ENCODE results near the gene WWOX. TPM values are rescaled to one million over a fixed set of nuclear protein-coding genes. Genes with fewer than 3 reads are reported as not detected.

WWOX gene
- total and polyA plus RNA-seq, 4 donors, result 5.4 to 61.5 (median 18.4) TPM

- Histone ChIP-seq H3K4me3 (no peak overlapping the region), H3K36me3 (ENCODE audit: control insufficient read depth in 4 of 4, insufficient read depth in 4 of 4, low read length in 4 of 4) (no peaks in the 10 kb centered on the region), H3K9me3 (ENCODE audit: control insufficient read depth in 4 of 4, insufficient read depth in 3 of 4, low read length in 3 of 4) (no peaks in the 10 kb centered on the region), H3K4me1 (ENCODE audit: control insufficient read depth in 5 of 5, insufficient read depth in 5 of 5, low read length in 5 of 5) (peaks cover 0 to 4% (median 0%) of the 10 kb centered on the region in 5 donors), H3K27ac (ENCODE audit: low read depth in 1 of 2, low read length in 1 of 2) (no peak overlapping the region), H3K27me3 (ENCODE audit: control insufficient read depth in 3 of 3, insufficient read depth in 3 of 3, low read length in 2 of 3) (no peaks in the 10 kb centered on the region), H3K9ac (ENCODE audit: insufficient read depth in 1 of 2, low read length in 2 of 2) (no peak overlapping the region)
- ATAC-seq (ENCODE audit: insufficient read depth, low FRiP score) (no peak), DNase-seq (no peak)
- WGBS, 2 donors, result 56 to 86% methylated on average over 3 of the region's 3 CpGs
- no peak for TF ChIP-seq CTCF (IDR thresholded peaks at IDR 0.05; ENCODE audit: control extremely low read depth, extremely low read depth)
Measured at GRCh38 chr16:78538919-78539318, 439.5 kb downstream of the WWOX start.

GRCh38 chr16:78542419-78542818, 443.0 kb downstream of the WWOX start:
- no peak for TF ChIP-seq CTCF (IDR thresholded peaks at IDR 0.05; ENCODE audit: control extremely low read depth, extremely low read depth)
- 90 to 91% methylated on average over 7 of the region's 7 CpGs for WGBS, 2 donors

GRCh38 chr16:78543023-78543422, 443.6 kb downstream of the WWOX start:
- H3K27me3 ChIP-seq (ENCODE audit: control insufficient read depth in 3 of 3, insufficient read depth in 3 of 3, low read length in 2 of 3), result no peaks in the 10 kb centered on the region
- no peaks in the 10 kb centered on the region for H3K36me3 ChIP-seq (ENCODE audit: control insufficient read depth in 4 of 4, insufficient read depth in 4 of 4, low read length in 4 of 4)
- ATAC-seq (ENCODE audit: insufficient read depth, low FRiP score) (no peak), DNase-seq (peak in 1 of 3 donors; percentile 25)
- no peak overlapping the region for H3K27ac ChIP-seq (ENCODE audit: low read depth in 1 of 2, low read length in 1 of 2)
- no peak overlapping the region for H3K9ac ChIP-seq (ENCODE audit: insufficient read depth in 1 of 2, low read length in 2 of 2)
- no peak for TF ChIP-seq CTCF (IDR thresholded peaks at IDR 0.05; ENCODE audit: control extremely low read depth, extremely low read depth)
- H3K4me1 ChIP-seq (ENCODE audit: control insufficient read depth in 5 of 5, insufficient read depth in 5 of 5, low read length in 5 of 5), result peaks cover 0 to 4% (median 0%) of the 10 kb centered on the region in 5 donors
- H3K4me3 ChIP-seq, result no peak overlapping the region
- H3K9me3 ChIP-seq (ENCODE audit: control insufficient read depth in 4 of 4, insufficient read depth in 3 of 4, low read length in 3 of 4), result no peaks in the 10 kb centered on the region
- WGBS, 2 donors, result 84 to 87% methylated on average over 7 of the region's 7 CpGs

More at GRCh38 chr16:78542419-78542818, 443.0 kb downstream of the WWOX start:
- Histone ChIP-seq H3K9me3 (ENCODE audit: control insufficient read depth in 4 of 4, insufficient read depth in 3 of 4, low read length in 3 of 4) (no peaks in the 10 kb centered on the region), H3K9ac (ENCODE audit: insufficient read depth in 1 of 2, low read length in 2 of 2) (no peak overlapping the region), H3K27ac (ENCODE audit: low read depth in 1 of 2, low read length in 1 of 2) (no peak overlapping the region), H3K4me3 (no peak overlapping the region), H3K27me3 (ENCODE audit: control insufficient read depth in 3 of 3, insufficient read depth in 3 of 3, low read length in 2 of 3) (no peaks in the 10 kb centered on the region), H3K4me1 (ENCODE audit: control insufficient read depth in 5 of 5, insufficient read depth in 5 of 5, low read length in 5 of 5) (peaks cover 0 to 4% (median 0%) of the 10 kb centered on the region in 5 donors), H3K36me3 (ENCODE audit: control insufficient read depth in 4 of 4, insufficient read depth in 4 of 4, low read length in 4 of 4) (no peaks in the 10 kb centered on the region)
- DNase-seq, result no peak
- no peak for ATAC-seq (ENCODE audit: insufficient read depth, low FRiP score)

- H3K4me3 ChIP-seq, result no peak overlapping the region
- 88 to 94% methylated on average over 6 of the region's 6 CpGs for WGBS, 2 donors
- H3K36me3 ChIP-seq (ENCODE audit: control insufficient read depth in 4 of 4, insufficient read depth in 4 of 4, low read length in 4 of 4), result no peaks in the 10 kb centered on the region
- ATAC-seq (ENCODE audit: insufficient read depth, low FRiP score) (no peak), DNase-seq (no peak)
- H3K27ac ChIP-seq (ENCODE audit: low read depth in 1 of 2, low read length in 1 of 2), result no peak overlapping the region
- no peak for TF ChIP-seq CTCF (IDR thresholded peaks at IDR 0.05; ENCODE audit: control extremely low read depth, extremely low read depth)
- H3K27me3 ChIP-seq (ENCODE audit: control insufficient read depth in 3 of 3, insufficient read depth in 3 of 3, low read length in 2 of 3), result no peaks in the 10 kb centered on the region
- H3K4me1 ChIP-seq (ENCODE audit: control insufficient read depth in 5 of 5, insufficient read depth in 5 of 5, low read length in 5 of 5), result peaks cover 0 to 9% (median 7%) of the 10 kb centered on the region in 5 donors
- H3K9ac ChIP-seq (ENCODE audit: insufficient read depth in 1 of 2, low read length in 2 of 2), result no peak overlapping the region
- no peaks in the 10 kb centered on the region for H3K9me3 ChIP-seq (ENCODE audit: control insufficient read depth in 4 of 4, insufficient read depth in 3 of 4, low read length in 3 of 4)
Measured at GRCh38 chr16:78549366-78549765, 449.9 kb downstream of the WWOX start.
